ENCODE measurements around the gene TUG1.

TUG1 gene

GRCh38 chr22:30943368-30943767 is 25.7 kb upstream of the TUG1 start:
- TF ChIP-seq EGR1 (IDR thresholded peaks at IDR 0.05) (no peak), USF1 (IDR thresholded peaks at IDR 0.05) (no peak), TCF12 (IDR thresholded peaks at IDR 0.05; ENCODE audit: low read depth) (no peak), EP300 (IDR thresholded peaks at IDR 0.05; ENCODE audit: borderline replicate concordance) (no peak), YY1 (IDR thresholded peaks at IDR 0.05; ENCODE audit: low read depth) (no peak), FOXM1 (IDR thresholded peaks at IDR 0.05; ENCODE audit: borderline replicate concordance, low read depth) (no peak), TAF1 (IDR thresholded peaks at IDR 0.05; ENCODE audit: low read depth) (no peak), CREB1 (IDR thresholded peaks at IDR 0.05; ENCODE audit: low read depth) (no peak), NFIC (IDR thresholded peaks at IDR 0.05) (no peak), CEBPB (IDR thresholded peaks at IDR 0.05) (no peak), RAD21 (IDR thresholded peaks at IDR 0.05; ENCODE audit: low read depth) (no peak), REST (IDR thresholded peaks at IDR 0.05; ENCODE audit: low read depth) (no peak)

- TF ChIP-seq NFIC (IDR thresholded peaks at IDR 0.05): no peak
- no peak for TF ChIP-seq EP300 (IDR thresholded peaks at IDR 0.05; ENCODE audit: borderline replicate concordance)
- TF ChIP-seq CEBPB (IDR thresholded peaks at IDR 0.05): no peak
- no peak for TF ChIP-seq USF1 (IDR thresholded peaks at IDR 0.05)
- TF ChIP-seq RAD21 (IDR thresholded peaks at IDR 0.05; ENCODE audit: low read depth): no peak
- no peak for TF ChIP-seq YY1 (IDR thresholded peaks at IDR 0.05; ENCODE audit: low read depth)
- TF ChIP-seq MAX (IDR thresholded peaks at IDR 0.05): no peak
- TF ChIP-seq TCF12 (IDR thresholded peaks at IDR 0.05; ENCODE audit: low read depth): no peak
Measured at GRCh38 chr22:30944986-30945385, 24.1 kb upstream of the TUG1 start.

- TF ChIP-seq EGR1 (IDR thresholded peaks at IDR 0.05): no peak
- no peak for TF ChIP-seq EP300 (IDR thresholded peaks at IDR 0.05; ENCODE audit: borderline replicate concordance)
- TF ChIP-seq TEAD4 (IDR thresholded peaks at IDR 0.05): no peak
- TF ChIP-seq CREB1 (IDR thresholded peaks at IDR 0.05; ENCODE audit: low read depth): no peak
- no peak for TF ChIP-seq REST (IDR thresholded peaks at IDR 0.05; ENCODE audit: low read depth)
- TF ChIP-seq MAX (IDR thresholded peaks at IDR 0.05): no peak
- no peak for TF ChIP-seq RAD21 (IDR thresholded peaks at IDR 0.05; ENCODE audit: low read depth)
- TF ChIP-seq TAF1 (IDR thresholded peaks at IDR 0.05; ENCODE audit: low read depth): no peak
- TF ChIP-seq FOXM1 (IDR thresholded peaks at IDR 0.05; ENCODE audit: borderline replicate concordance, low read depth): no peak
- TF ChIP-seq CEBPB (IDR thresholded peaks at IDR 0.05): no peak
- no peak for TF ChIP-seq ZBTB7A (IDR thresholded peaks at IDR 0.05; ENCODE audit: low read depth)
- no peak for TF ChIP-seq YY1 (IDR thresholded peaks at IDR 0.05; ENCODE audit: low read depth)
- no peak for TF ChIP-seq NFIC (IDR thresholded peaks at IDR 0.05)
- TF ChIP-seq TCF12 (IDR thresholded peaks at IDR 0.05; ENCODE audit: low read depth): no peak
- no peak for TF ChIP-seq USF1 (IDR thresholded peaks at IDR 0.05)
Measured at GRCh38 chr22:30945653-30946052, 23.4 kb upstream of the TUG1 start.

- no peak for TF ChIP-seq TCF12 (IDR thresholded peaks at IDR 0.05; ENCODE audit: low read depth)
- no peak for TF ChIP-seq USF1 (IDR thresholded peaks at IDR 0.05)
- TF ChIP-seq FOXM1 (IDR thresholded peaks at IDR 0.05; ENCODE audit: borderline replicate concordance, low read depth): no peak
- no peak for TF ChIP-seq NFIC (IDR thresholded peaks at IDR 0.05)
- TF ChIP-seq EGR1 (IDR thresholded peaks at IDR 0.05): no peak
- no peak for TF ChIP-seq TAF1 (IDR thresholded peaks at IDR 0.05; ENCODE audit: low read depth)
- no peak for TF ChIP-seq MAX (IDR thresholded peaks at IDR 0.05)
- TF ChIP-seq ZBTB7A (IDR thresholded peaks at IDR 0.05; ENCODE audit: low read depth): no peak
- TF ChIP-seq REST (IDR thresholded peaks at IDR 0.05; ENCODE audit: low read depth): no peak
- TF ChIP-seq EP300 (IDR thresholded peaks at IDR 0.05; ENCODE audit: borderline replicate concordance): no peak
- TF ChIP-seq CREB1 (IDR thresholded peaks at IDR 0.05; ENCODE audit: low read depth): no peak
- no peak for TF ChIP-seq RAD21 (IDR thresholded peaks at IDR 0.05; ENCODE audit: low read depth)
- no peak for TF ChIP-seq TEAD4 (IDR thresholded peaks at IDR 0.05)
- no peak for TF ChIP-seq CEBPB (IDR thresholded peaks at IDR 0.05)
- no peak for TF ChIP-seq YY1 (IDR thresholded peaks at IDR 0.05; ENCODE audit: low read depth)
Measured at GRCh38 chr22:30946354-30946753, 22.7 kb upstream of the TUG1 start.

All from Ishikawa (cell line).